H9 (cell line): ENCODE results near the gene PRKCB. TPM values are rescaled to one million over a fixed set of nuclear protein-coding genes. Genes with fewer than 3 reads are reported as not detected.

Experiments used
- DNase-seq: peaks from one replicate; pipeline ENCODE4 v3.0.0-alpha.2; 2017
- H2AFZ ChIP-seq: one replicate; pipeline ENCODE4 v1.6.1; 2013; ENCODE audit warnings: mild to moderate bottlenecking, low read length, control low read depth, moderate library complexity
- H2AK5ac ChIP-seq: 2 replicates; pipeline ENCODE4 v1.6.1; 2013; ENCODE audit warnings: low read length, control low read depth, mixed read lengths; ENCODE audit not compliant: insufficient read length
- H2BK120ac ChIP-seq: one replicate; pipeline ENCODE4 v1.6.1; 2013; ENCODE audit warnings: low read depth, mild to moderate bottlenecking, low read length, control low read depth, inconsistent platforms; ENCODE audit not compliant: poor library complexity, severe bottlenecking
- H2BK12ac ChIP-seq: 2 replicates; pipeline ENCODE4 v1.6.1; 2013; ENCODE audit warnings: low read length, control low read depth, mixed read lengths, low read depth; ENCODE audit not compliant: insufficient read length
- H2BK15ac ChIP-seq: 2 replicates; pipeline ENCODE4 v1.6.1; 2013; ENCODE audit warnings: low read depth, low read length, control low read depth
- H2BK20ac ChIP-seq: one replicate; pipeline ENCODE4 v1.6.1; 2013; ENCODE audit warnings: low read depth, mild to moderate bottlenecking, low read length, control low read depth, inconsistent platforms; ENCODE audit not compliant: poor library complexity, severe bottlenecking
- H2BK5ac ChIP-seq: 2 replicates; pipeline ENCODE4 v1.6.1; 2013; ENCODE audit warnings: low read length, control low read depth, mixed read lengths; ENCODE audit not compliant: insufficient read length
- H3K14ac ChIP-seq: 2 replicates; pipeline ENCODE4 v1.6.1; 2013; ENCODE audit warnings: low read length, control low read depth; ENCODE audit not compliant: insufficient read depth
- H3K18ac ChIP-seq: 2 replicates; pipeline ENCODE4 v1.6.1; 2013; ENCODE audit warnings: low read depth, mild to moderate bottlenecking, mixed read lengths, low read length, control low read depth; ENCODE audit not compliant: insufficient read length
- H3K23ac ChIP-seq: 2 replicates; pipeline ENCODE4 v1.6.1; 2013; ENCODE audit warnings: low read length, control low read depth, mixed read lengths, low read depth; ENCODE audit not compliant: insufficient read length
- H3K23me2 ChIP-seq: 2 replicates; pipeline ENCODE4 v1.6.1; 2013; ENCODE audit warnings: low read depth, mild to moderate bottlenecking, mixed read lengths, low read length, control low read depth; ENCODE audit not compliant: insufficient read length, poor library complexity, severe bottlenecking
- H3K27ac ChIP-seq: 2 replicates; pipeline ENCODE4 v1.5.1; 2013; ENCODE audit warnings: low read length, control low read depth, mixed read lengths, low read depth; ENCODE audit not compliant: insufficient read length
- H3K27me3 ChIP-seq: 2 replicates; pipeline ENCODE4 v1.6.1; 2013; ENCODE audit warnings: low read length, control low read depth, inconsistent platforms; ENCODE audit not compliant: insufficient read depth
- H3K4ac ChIP-seq: 2 replicates; pipeline ENCODE4 v1.6.1; 2013; ENCODE audit warnings: low read depth, mild to moderate bottlenecking, control low read depth, inconsistent platforms, low read length, moderate library complexity
- H3K4me1 ChIP-seq: 2 replicates; pipeline ENCODE4 v1.6.1; 2013; ENCODE audit warnings: low read length, control low read depth, inconsistent platforms; ENCODE audit not compliant: insufficient read depth
- H3K4me2 ChIP-seq: 2 replicates; pipeline ENCODE4 v1.6.1; 2013; ENCODE audit warnings: low read length, control low read depth, mixed read lengths; ENCODE audit not compliant: insufficient read length, insufficient read depth
- H3K56ac ChIP-seq: 2 replicates; pipeline ENCODE4 v1.6.1; 2013; ENCODE audit warnings: low read depth, mild to moderate bottlenecking, mixed read lengths, low read length, control low read depth; ENCODE audit not compliant: insufficient read length
- H3K79me1 ChIP-seq: 2 replicates; pipeline ENCODE4 v1.6.1; 2013; ENCODE audit warnings: low read depth, mild to moderate bottlenecking, moderate library complexity, low read length, control low read depth, inconsistent platforms; ENCODE audit not compliant: insufficient read depth, poor library complexity, severe bottlenecking
- H3K79me2 ChIP-seq: 2 replicates; pipeline ENCODE4 v1.6.1; 2013; ENCODE audit warnings: low read length, control low read depth, inconsistent platforms; ENCODE audit not compliant: insufficient read depth
- H3K9ac ChIP-seq: 2 replicates; pipeline ENCODE4 v1.6.1; 2013; ENCODE audit warnings: low read length, control low read depth, mixed read lengths; ENCODE audit not compliant: insufficient read length; ENCODE audit errors: extremely low read depth
- H3K9me3 ChIP-seq: one replicate; pipeline ENCODE4 v1.6.1; 2013; ENCODE audit warnings: low read depth, low read length, inconsistent platforms; ENCODE audit not compliant: control insufficient read depth
- H3T11ph ChIP-seq: one replicate; pipeline ENCODE4 v1.6.1; 2013; ENCODE audit warnings: mild to moderate bottlenecking, low read length, control low read depth, inconsistent platforms
- H4K20me1 ChIP-seq: one replicate; pipeline ENCODE4 v1.6.1; 2013; ENCODE audit not compliant: control insufficient read depth, insufficient read length, insufficient read depth
- H4K5ac ChIP-seq: 2 replicates; pipeline ENCODE4 v1.6.1; 2013; ENCODE audit warnings: low read depth, mild to moderate bottlenecking, mixed read lengths, low read length, control low read depth; ENCODE audit not compliant: insufficient read length
- H4K8ac ChIP-seq: replicated peaks from 2 replicates; pipeline ENCODE4 v1.6.1; 2013; ENCODE audit warnings: low read length, control low read depth, mixed read lengths, low read depth; ENCODE audit not compliant: insufficient read length
- H4K91ac ChIP-seq: 2 replicates; pipeline ENCODE4 v1.6.1; 2013; ENCODE audit warnings: low read depth, mild to moderate bottlenecking, moderate library complexity, mixed read lengths, low read length, control low read depth; ENCODE audit not compliant: insufficient read length
- H3K27ac Mint-ChIP-seq, 3 experiments: 2 replicates in 2 of 3; 3 replicates in 1 of 3; pipeline ENCODE4 v1.8.0; 2020 to 2021; ENCODE audit warnings: mixed read lengths in 3 of 3, mild to moderate bottlenecking in 1 of 3, moderate library complexity in 1 of 3
- H3K27me3 Mint-ChIP-seq: 2 replicates; pipeline ENCODE4 v1.8.0; 2021; ENCODE audit warnings: low read depth, mild to moderate bottlenecking, moderate library complexity, mixed read lengths
- H3K36me3 Mint-ChIP-seq, 3 experiments: 2 replicates in 2 of 3; 3 replicates in 1 of 3; pipeline ENCODE4 v1.8.0; 2020 to 2021; ENCODE audit warnings: low read depth in 3 of 3, mixed read lengths in 3 of 3; ENCODE audit not compliant: insufficient read depth in 1 of 3
- H3K4me1 Mint-ChIP-seq, 2 experiments: 2 replicates each; pipeline ENCODE4 v1.8.0; 2020; ENCODE audit warnings: mixed read lengths in 2 of 2
- H3K4me3 Mint-ChIP-seq, 2 experiments: 2 replicates in 1 of 2; 3 replicates in 1 of 2; pipeline ENCODE4 v1.8.0; 2020 to 2021; ENCODE audit warnings: mild to moderate bottlenecking in 2 of 2, mixed read lengths in 2 of 2, moderate library complexity in 1 of 2
- H3K9me3 Mint-ChIP-seq, 2 experiments: 2 replicates in 1 of 2; 3 replicates in 1 of 2; pipeline ENCODE4 v1.8.0; 2020; ENCODE audit warnings: mild to moderate bottlenecking in 2 of 2, mixed read lengths in 2 of 2, moderate library complexity in 1 of 2
- WGBS: extraction: QIAGEN DNeasy Blood & Tissue Kit; methylation state at CpG from one replicate; pipeline ENCODE4 v1.1.7; 2013; ENCODE audit warnings: missing lambda C conversion rate, low lambda C conversion rate, mixed read lengths; ENCODE audit not compliant: insufficient read length; ENCODE audit errors: extremely low coverage; 5-methylcytosine and 5-hydroxymethylcytosine counted together
- total RNA-seq: library from RNA; stranded (reverse); gene quantifications from 2 replicates; pipeline ENCODE4 v1.2.1, GENCODE V29; 2021
- TF ChIP-seq, protein P1 (sequence below): fragments of 200-600 bp; sonication (generic); conservative IDR thresholded peaks from 3 replicates; pipeline ENCODE4 v1.8.0; 2021; ENCODE audit warnings: antibody characterized with exemption, mild to moderate bottlenecking

The PRKCB gene
- total RNA-seq, 1 experiment from 2014 or later = 7.0 TPM

DNA sequence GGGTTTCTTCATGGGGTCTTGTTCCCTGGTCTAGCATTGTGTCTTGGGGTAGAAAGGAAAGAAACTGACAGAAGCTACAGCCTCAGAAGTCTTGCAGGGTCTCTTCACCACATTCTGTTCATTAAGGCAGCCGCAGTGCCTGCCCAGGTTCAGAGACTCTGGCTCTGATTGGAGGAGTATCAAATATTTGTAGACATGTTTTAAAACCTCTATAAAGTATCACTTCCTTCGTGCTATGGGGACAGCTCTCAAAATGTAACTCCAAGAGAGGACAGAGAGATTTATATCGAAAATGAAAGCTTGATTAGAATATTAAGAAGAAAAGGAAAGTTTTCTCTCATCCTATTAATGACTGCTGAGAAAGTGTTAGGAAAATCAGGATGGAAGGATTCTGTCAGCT is 313.3 kb downstream of the PRKCB start:
- no peak overlapping the region for H3T11ph ChIP-seq
- no peak overlapping the region for H3K4me3 Mint-ChIP-seq
- H3K56ac ChIP-seq = no peak overlapping the region
- no peaks in the 10 kb centered on the region for H3K9me3 ChIP-seq
- H2AK5ac ChIP-seq = no peak overlapping the region
- H3K36me3 Mint-ChIP-seq = no peaks in the 10 kb centered on the region
- no peak for DNase-seq
- peaks cover 5% of the 10 kb centered on the region; the same call in 1 of the 2 replicates for H3K4me1 ChIP-seq
- TF ChIP-seq, protein P1, sequence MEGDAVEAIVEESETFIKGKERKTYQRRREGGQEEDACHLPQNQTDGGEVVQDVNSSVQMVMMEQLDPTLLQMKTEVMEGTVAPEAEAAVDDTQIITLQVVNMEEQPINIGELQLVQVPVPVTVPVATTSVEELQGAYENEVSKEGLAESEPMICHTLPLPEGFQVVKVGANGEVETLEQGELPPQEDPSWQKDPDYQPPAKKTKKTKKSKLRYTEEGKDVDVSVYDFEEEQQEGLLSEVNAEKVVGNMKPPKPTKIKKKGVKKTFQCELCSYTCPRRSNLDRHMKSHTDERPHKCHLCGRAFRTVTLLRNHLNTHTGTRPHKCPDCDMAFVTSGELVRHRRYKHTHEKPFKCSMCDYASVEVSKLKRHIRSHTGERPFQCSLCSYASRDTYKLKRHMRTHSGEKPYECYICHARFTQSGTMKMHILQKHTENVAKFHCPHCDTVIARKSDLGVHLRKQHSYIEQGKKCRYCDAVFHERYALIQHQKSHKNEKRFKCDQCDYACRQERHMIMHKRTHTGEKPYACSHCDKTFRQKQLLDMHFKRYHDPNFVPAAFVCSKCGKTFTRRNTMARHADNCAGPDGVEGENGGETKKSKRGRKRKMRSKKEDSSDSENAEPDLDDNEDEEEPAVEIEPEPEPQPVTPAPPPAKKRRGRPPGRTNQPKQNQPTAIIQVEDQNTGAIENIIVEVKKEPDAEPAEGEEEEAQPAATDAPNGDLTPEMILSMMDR = no peak
- no peak overlapping the region for H2BK12ac ChIP-seq
- H3K79me2 ChIP-seq = no peaks in the 10 kb centered on the region
- H2BK15ac ChIP-seq = no peak overlapping the region
- no peak overlapping the region for H3K4me2 ChIP-seq
- no peak overlapping the region for H3K27ac Mint-ChIP-seq
- no CpG with 5 or more reads among the region's 3 CpGs for WGBS
- no peak overlapping the region for H4K91ac ChIP-seq
- no peaks in the 10 kb centered on the region for H3K9me3 Mint-ChIP-seq
- no peak overlapping the region for H2BK20ac ChIP-seq
- H3K14ac ChIP-seq = no peak overlapping the region
- H3K23me2 ChIP-seq = no peaks in the 10 kb centered on the region
- no peak overlapping the region for H2AFZ ChIP-seq
- no peaks in the 10 kb centered on the region for H4K20me1 ChIP-seq
- H3K9ac ChIP-seq = no peak overlapping the region
- no peak overlapping the region for H3K4ac ChIP-seq
- H3K27me3 Mint-ChIP-seq = no peaks in the 10 kb centered on the region
- H2BK5ac ChIP-seq = no peak overlapping the region
- H3K27me3 ChIP-seq = no peaks in the 10 kb centered on the region
- H3K23ac ChIP-seq = no peak overlapping the region
- H3K18ac ChIP-seq = no peak overlapping the region
- no peak overlapping the region for H4K8ac ChIP-seq
- H3K4me1 Mint-ChIP-seq = peaks cover 15 to 18% of the 10 kb centered on the region in 2 experiments
- H3K79me1 ChIP-seq = no peaks in the 10 kb centered on the region
- no peak overlapping the region for H4K5ac ChIP-seq
- no peak overlapping the region for H3K27ac ChIP-seq
- H2BK120ac ChIP-seq = no peak overlapping the region
